NB4 (cell line): ENCODE measurements around the gene TRMT11.

ENCODE experiments used
- CTCF ChIP-seq: IDR thresholded peaks from one replicate; pipeline ENCODE4 v1.5.1; 2012; ENCODE audit warnings: low read depth, low read length
- MAX ChIP-seq: IDR thresholded peaks from 2 replicates; pipeline ENCODE4 v1.6.1; 2011; ENCODE audit warnings: low read depth, low read length
- MYC ChIP-seq: IDR thresholded peaks from 2 replicates; pipeline ENCODE4 v1.6.1; 2011; ENCODE audit warnings: low read depth, low read length
- POLR2A ChIP-seq: IDR thresholded peaks from 2 replicates; pipeline ENCODE4 v1.6.1; 2011; ENCODE audit warnings: mild to moderate bottlenecking; ENCODE audit not compliant: insufficient read length; ENCODE audit errors: extremely low read depth

GRCh38 chr6:126026001-126026400 lies 39.7 kb downstream of the TRMT11 start:
- TF ChIP-seq CTCF, result no peak
- no peak for TF ChIP-seq POLR2A
- no peak for TF ChIP-seq MYC
- no peak for TF ChIP-seq MAX
